HepG2 (cell line): ENCODE measurements around the gene RABGAP1L. TPM values are rescaled to one million over a fixed set of nuclear protein-coding genes. Genes with fewer than 3 reads are reported as not detected.
A peak's percentile ranks its signal among the peaks of the same experiment; 100 is the strongest.

Source experiments
- ATAC-seq: fragments of 200-7000 bp; cut with Tn5 transposase; 3 replicates; pipeline ENCODE4 v1.9.1; 2020; ENCODE audit warnings: mild to moderate bottlenecking, moderate library complexity
- BruUV-seq: library from RNA; stranded (reverse); fragments of 400-500 nt; replicated peaks from 2 replicates; lab custom pipeline; 2021; lab: Mats Ljungman, UMichigan
- CTCF ChIA-PET: fragments of 300-600 bp; formaldehyde crosslinking; extraction: SDS; loops from one replicate; lab custom pipeline; 2021; ENCODE audit warnings: low total read pairs, inconsistent platforms, low intra/inter-chr PET ratio; lab: Yijun Ruan, JAX
- POLR2A ChIA-PET: fragments of 350-600 bp; sonication (Branson Sonifier 250); formaldehyde crosslinking; loops from one replicate; lab custom pipeline; 2020; ENCODE audit warnings: antibody characterized with exemption, inconsistent platforms; lab: Yijun Ruan, JAX
- DNase-seq: peaks from one replicate; pipeline ENCODE4 v3.0.0-alpha.2; 2015; ENCODE audit warnings: low spot score
- FAIRE-seq: peaks from 3 replicates; lab custom pipeline; 2011; peaks lifted over from hg19 to GRCh38; lab: Jason Lieb, UNC
- H2AFZ ChIP-seq: one replicate; pipeline ENCODE4 v1.6.1; 2011; ENCODE audit warnings: low read length, inconsistent platforms
- H3K27ac ChIP-seq: fragments of 300-600 bp; 3 replicates; pipeline ENCODE4 v1.8.0; 2011; ENCODE audit warnings: mixed run types, mild to moderate bottlenecking, mixed read lengths, low read length, inconsistent platforms; ENCODE audit not compliant: insufficient read depth; ENCODE audit errors: extremely low read length
- H3K27me3 ChIP-seq, 2 experiments: fragments of 200-600 bp in 1 of 2; 2 replicates in 1 of 2; 3 replicates in 1 of 2; pipeline versions ENCODE4 v1.6.0 to v1.8.0; 2011; ENCODE audit warnings: low read length in 2 of 2, mild to moderate bottlenecking in 2 of 2, moderate library complexity in 2 of 2, inconsistent platforms in 1 of 2; ENCODE audit not compliant: insufficient read depth in 2 of 2, control insufficient read depth in 1 of 2
- H3K36me3 ChIP-seq, 2 experiments: fragments of 200-600 bp in 1 of 2; replicated peaks in 1 of 2; 2 replicates in 1 of 2; 3 replicates in 1 of 2; pipeline versions ENCODE4 v1.5.1 to v1.8.0; 2011; ENCODE audit warnings: low read length in 2 of 2, inconsistent platforms in 1 of 2; ENCODE audit not compliant: insufficient read depth in 2 of 2, control insufficient read depth in 1 of 2
- H3K4me1 ChIP-seq: 2 replicates; pipeline ENCODE4 v1.5.1; 2012; ENCODE audit warnings: low read length, inconsistent platforms; ENCODE audit not compliant: insufficient read depth
- H3K4me2 ChIP-seq: 2 replicates; pipeline ENCODE4 v1.6.0; 2011; ENCODE audit warnings: low read depth, low read length, inconsistent platforms
- H3K4me3 ChIP-seq, 3 experiments: fragments of 200-600 bp in 1 of 3; sonication (generic), shearing (Covaris generic) in 1 of 3; replicated peaks in 1 of 3; 2 replicates each; pipeline ENCODE4 v1.5.1; 2011 to 2016; ENCODE audit warnings: low read length in 3 of 3, inconsistent platforms in 2 of 3, low read depth in 2 of 3, mild to moderate bottlenecking in 2 of 3, control low read depth in 1 of 3, mixed read lengths in 1 of 3; ENCODE audit not compliant: insufficient read depth in 1 of 3
- H3K79me2 ChIP-seq: one replicate; pipeline ENCODE4 v1.6.1; 2011; ENCODE audit warnings: low read length, inconsistent platforms; ENCODE audit not compliant: insufficient read depth
- H3K9ac ChIP-seq: 2 replicates; pipeline ENCODE4 v1.6.0; 2011; ENCODE audit warnings: mild to moderate bottlenecking, low read depth, low read length, inconsistent platforms; ENCODE audit not compliant: insufficient read depth
- H3K9me3 ChIP-seq: 2 replicates; pipeline ENCODE4 v1.5.1; 2012; ENCODE audit warnings: mild to moderate bottlenecking, low read length
- H4K20me1 ChIP-seq: 2 replicates; pipeline ENCODE4 v1.6.0; 2011; ENCODE audit warnings: inconsistent platforms, mild to moderate bottlenecking, low read length, moderate library complexity; ENCODE audit not compliant: insufficient read depth
- CBX5 ChIP-seq: sonication (generic); formaldehyde crosslinking; IDR thresholded peaks from 2 replicates; pipeline ENCODE4 v1.4.0; 2020; ENCODE audit warnings: missing genetic modification reagents, borderline replicate concordance
- DMTF1 ChIP-seq: sonication (generic); formaldehyde crosslinking; IDR thresholded peaks from 2 replicates; pipeline ENCODE4 v1.4.0; 2020; ENCODE audit warnings: mild to moderate bottlenecking, missing genetic modification reagents
- EHMT2 ChIP-seq: fragments of 200-600 bp; sonication (generic); IDR thresholded peaks from 2 replicates; pipeline ENCODE4 v1.7.0; 2017; ENCODE audit warnings: antibody characterized with exemption, low read depth, low read length, borderline replicate concordance
- EZH2 ChIP-seq: conservative IDR thresholded peaks from 2 replicates; pipeline ENCODE4 v1.6.1; 2012; ENCODE audit warnings: mild to moderate bottlenecking, low read depth, low read length, moderate library complexity
- KLF13 ChIP-seq: sonication (generic); formaldehyde crosslinking; IDR thresholded peaks from 2 replicates; pipeline ENCODE4 v1.4.0; 2020; ENCODE audit warnings: mild to moderate bottlenecking, missing genetic modification reagents
- MAFF ChIP-seq: IDR thresholded peaks from 2 replicates; pipeline ENCODE4 v1.6.1; 2011; ENCODE audit warnings: low read depth, low read length, improper control_type of control experiment
- POLR2AphosphoS5 ChIP-seq: IDR thresholded peaks from 2 replicates; pipeline ENCODE4 v1.6.1; 2012; ENCODE audit warnings: low read depth, low read length
- SETDB1 ChIP-seq: sonication (generic); formaldehyde crosslinking; IDR thresholded peaks from 2 replicates; pipeline ENCODE4 v1.5.1; 2020; ENCODE audit warnings: missing genetic modification reagents, mild to moderate bottlenecking, borderline replicate concordance
- SIN3A ChIP-seq: IDR thresholded peaks from 2 replicates; pipeline ENCODE4 v1.6.1; 2011; ENCODE audit warnings: low read depth, mild to moderate bottlenecking, control low read depth, low read length, borderline replicate concordance
- SUZ12 ChIP-seq: fragments of 150-350 bp; IDR thresholded peaks from 2 replicates; pipeline ENCODE4 v1.6.1; 2014; ENCODE audit warnings: low read depth, low read length
- ZNF20 ChIP-seq: sonication (generic); formaldehyde crosslinking; IDR thresholded peaks from 2 replicates; pipeline ENCODE4 v1.4.0; 2020; ENCODE audit warnings: mild to moderate bottlenecking, moderate library complexity, missing genetic modification reagents
- ZNF75D ChIP-seq: sonication (generic); formaldehyde crosslinking; IDR thresholded peaks from 2 replicates; pipeline ENCODE4 v1.8.1; 2023; ENCODE audit warnings: missing genetic modification reagents, mild to moderate bottlenecking, borderline replicate concordance
- ZNF841 ChIP-seq: sonication (generic); formaldehyde crosslinking; IDR thresholded peaks from 2 replicates; pipeline ENCODE4 v1.8.1; 2023; ENCODE audit warnings: missing genetic modification reagents, borderline replicate concordance
- ZSCAN25 ChIP-seq: sonication (generic); formaldehyde crosslinking; IDR thresholded peaks from 2 replicates; pipeline ENCODE4 v1.8.0; 2022; ENCODE audit warnings: mild to moderate bottlenecking, missing genetic modification reagents
- in situ Hi-C: cut with HindIII; loops from 2 replicates; pipeline ENCODE4 v1.10.0; 2017; ENCODE audit warnings: low pct_unique_long_range_greater_than_20kb; ENCODE audit not compliant: extremely low pct_ligation_motif_present
- intact Hi-C: fragments of 100-400 bp; cut with micrococcal nuclease; formaldehyde crosslinking; loops from one replicate; pipeline ENCODE4 v1.10.0; 2022; ENCODE audit not compliant: unreplicated experiment
- polyA plus RNA-seq, 8 experiments: library from polyadenylated mRNA; depleted of rRNA in 3 of 8; stranded (reverse) in 7 of 8; unstranded in 1 of 8; fragments of >200 nt; fragmentation: Illumina TruSeq in 4 of 8; extraction: Trizol in 4 of 8; gene quantifications; 2 replicates each; pipeline versions ENCODE4 v1.2.1 to v1.2.3, GENCODE V29; 2011 to 2016; ENCODE audit warnings: low read depth in 4 of 8, missing spikeins in 1 of 8, mixed read lengths in 1 of 8; ENCODE audit not compliant: insufficient read depth in 1 of 8
- total RNA-seq, 5 experiments: library from RNA; depleted of rRNA; stranded (reverse); fragments of >200 nt; fragmentation: Illumina TruSeq; extraction: Trizol; gene quantifications; 2 replicates each; pipeline ENCODE4 v1.2.3, GENCODE V29; 2016; ENCODE audit warnings: low read depth in 1 of 5
- TF ChIP-seq, protein P1 (sequence below): sonication (generic); formaldehyde crosslinking; IDR thresholded peaks from 2 replicates; pipeline ENCODE4 v1.5.0; 2020; ENCODE audit warnings: missing genetic modification reagents
- TF ChIP-seq, protein P2 (sequence below): sonication (generic); formaldehyde crosslinking; IDR thresholded peaks from 2 replicates; pipeline ENCODE4 v1.8.0; 2022; ENCODE audit warnings: mild to moderate bottlenecking, missing genetic modification reagents, borderline replicate concordance

Gene RABGAP1L
- total and polyA plus RNA-seq, 2 of the 13 experiments (the other 11 are each of a cell fraction or from before 2014, with no cell fraction given) = 7.9 to 22.6 TPM

DNA sequence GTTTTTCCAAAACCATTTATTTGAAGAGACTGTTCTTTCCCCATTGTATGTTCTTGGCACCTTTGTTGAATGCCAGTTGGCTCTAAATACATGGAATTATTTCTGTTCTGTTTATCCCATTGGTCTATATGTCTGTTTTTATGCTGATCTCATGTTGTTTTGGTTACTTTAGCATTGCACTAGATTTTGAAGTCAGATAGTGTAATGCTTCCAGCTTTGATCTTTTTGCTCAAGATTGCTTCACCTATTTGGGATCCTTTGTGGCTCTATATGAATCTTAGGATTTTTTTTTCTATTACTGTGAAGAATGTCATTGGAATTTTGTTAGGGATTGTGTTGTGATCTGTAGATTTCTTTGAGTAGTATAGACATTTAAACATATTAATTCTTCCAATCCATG, 149.3 kb downstream of the RABGAP1L start:
- POLR2A ChIA-PET = no interaction called here
- no peaks in the 10 kb centered on the region for H3K4me1 ChIP-seq
- no peaks in the 10 kb centered on the region for H3K27me3 ChIP-seq
- TF ChIP-seq DMTF1 (CRISPR knock-in tag) (no peak), MAFF (0 out of 2 replicates have a peak, but pooled peaks have one; percentile 17), SUZ12 (no peak), ZNF841 (CRISPR knock-in tag) (no peak)
- TF ChIP-seq, protein P1, sequence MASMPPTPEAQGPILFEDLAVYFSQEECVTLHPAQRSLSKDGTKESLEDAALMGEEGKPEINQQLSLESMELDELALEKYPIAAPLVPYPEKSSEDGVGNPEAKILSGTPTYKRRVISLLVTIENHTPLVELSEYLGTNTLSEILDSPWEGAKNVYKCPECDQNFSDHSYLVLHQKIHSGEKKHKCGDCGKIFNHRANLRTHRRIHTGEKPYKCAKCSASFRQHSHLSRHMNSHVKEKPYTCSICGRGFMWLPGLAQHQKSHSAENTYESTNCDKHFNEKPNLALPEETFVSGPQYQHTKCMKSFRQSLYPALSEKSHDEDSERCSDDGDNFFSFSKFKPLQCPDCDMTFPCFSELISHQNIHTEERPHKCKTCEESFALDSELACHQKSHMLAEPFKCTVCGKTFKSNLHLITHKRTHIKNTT (CRISPR knock-in tag) = no peak
- no peak overlapping the region for H2AFZ ChIP-seq
- H3K9me3 ChIP-seq = no peaks in the 10 kb centered on the region
- BruUV-seq = no TSS peak
- H4K20me1 ChIP-seq = no peaks in the 10 kb centered on the region
- no peak overlapping the region for H3K27ac ChIP-seq
- ATAC-seq = no peak
- intact Hi-C loops (no loop called here), in situ Hi-C loops (no loop called here)
- H3K4me3 ChIP-seq = no peak overlapping the region
- no peaks in the 10 kb centered on the region for H3K79me2 ChIP-seq
- no peak overlapping the region for H3K9ac ChIP-seq
- no peak for DNase-seq
- H3K4me2 ChIP-seq = no peak overlapping the region
- CTCF ChIA-PET = no interaction called here
- H3K36me3 ChIP-seq = no peaks in the 10 kb centered on the region
- no peak for FAIRE-seq

GRCh38 chr1:174309490-174309889, 150.2 kb downstream of the RABGAP1L start:
- no peak for DNase-seq
- in situ Hi-C loops (no loop called here), intact Hi-C loops (no loop called here)
- Histone ChIP-seq H3K4me2 (no peak overlapping the region), H3K27me3 (no peaks in the 10 kb centered on the region), H3K4me1 (no peaks in the 10 kb centered on the region), H3K9me3 (peaks cover 8% of the 10 kb centered on the region; the same call in 1 of the 2 replicates), H3K27ac (no peak overlapping the region), H4K20me1 (no peaks in the 10 kb centered on the region), H2AFZ (no peak overlapping the region), H3K9ac (no peak overlapping the region), H3K36me3 (no peaks in the 10 kb centered on the region), H3K4me3 (no peak overlapping the region), H3K79me2 (no peaks in the 10 kb centered on the region)
- ChIA-PET CTCF (no interaction called here), POLR2A (no interaction called here)
- no peak for FAIRE-seq
- BruUV-seq = no TSS peak
- no peak for ATAC-seq
- TF ChIP-seq SIN3A (no peak), ZNF20 (CRISPR knock-in tag) (no peak), EZH2 (no peak), EHMT2 (no peak), KLF13 (CRISPR knock-in tag) (no peak), POLR2AphosphoS5 (no peak), CBX5 (no peak), SETDB1 (no peak), ZSCAN25 (CRISPR knock-in tag) (no peak), ZNF75D (CRISPR knock-in tag) (no peak)
- TF ChIP-seq, protein P2, sequence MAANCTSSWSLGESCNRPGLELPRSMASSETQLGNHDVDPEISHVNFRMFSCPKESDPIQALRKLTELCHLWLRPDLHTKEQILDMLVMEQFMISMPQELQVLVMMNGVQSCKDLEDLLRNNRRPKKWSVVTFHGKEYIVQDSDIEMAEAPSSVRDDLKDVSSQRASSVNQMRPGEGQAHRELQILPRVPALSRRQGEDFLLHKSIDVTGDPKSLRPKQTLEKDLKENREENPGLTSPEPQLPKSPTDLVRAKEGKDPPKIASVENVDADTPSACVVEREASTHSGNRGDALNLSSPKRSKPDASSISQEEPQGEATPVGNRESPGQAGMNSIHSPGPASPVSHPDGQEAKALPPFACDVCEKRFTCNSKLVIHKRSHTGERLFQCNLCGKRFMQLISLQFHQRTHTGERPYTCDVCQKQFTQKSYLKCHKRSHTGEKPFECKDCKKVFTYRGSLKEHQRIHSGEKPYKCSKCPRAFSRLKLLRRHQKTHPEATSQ (CRISPR knock-in tag) = no peak
